Subcutaneous abdominal adipose tissue (tissue), 5 donors: ENCODE results near the gene DUOXA1.
A peak's percentile ranks its signal among the peaks of the same experiment; 100 is the strongest.
"Not testable (repeated sequence)": the region's sequence is repeated elsewhere in the genome, so short reads cannot be mapped to it uniquely, and the experiment has no call there.

ENCODE experiments used
- H3K27ac ChIP-seq: one replicate; pipeline ENCODE4 v1.7.0; 2013; ENCODE audit warnings: low read depth, mild to moderate bottlenecking, inconsistent platforms, low read length, moderate library complexity
- H3K27me3 ChIP-seq, 5 donors: one replicate each; pipeline ENCODE4 v1.7.0; 2013; ENCODE audit warnings: low read length in 5 of 5, inconsistent platforms in 1 of 5; ENCODE audit not compliant: control insufficient read depth in 5 of 5, insufficient read depth in 4 of 5
- H3K36me3 ChIP-seq, 5 donors: one replicate each; pipeline ENCODE4 v1.7.0; 2013; ENCODE audit warnings: low read length in 5 of 5; ENCODE audit not compliant: control insufficient read depth in 5 of 5, insufficient read depth in 5 of 5
- H3K4me1 ChIP-seq, 5 donors: one replicate each; pipeline ENCODE4 v1.7.0; 2013; ENCODE audit warnings: low read length in 5 of 5, mild to moderate bottlenecking in 3 of 5, moderate library complexity in 1 of 5; ENCODE audit not compliant: control insufficient read depth in 5 of 5, insufficient read depth in 5 of 5
- H3K4me3 ChIP-seq, 5 donors: one replicate each; pipeline ENCODE4 v1.7.0; 2013; ENCODE audit warnings: low read length in 5 of 5, low read depth in 1 of 5
- H3K9ac ChIP-seq, 5 donors: one replicate each; pipeline ENCODE4 v1.7.0; 2013; ENCODE audit warnings: low read length in 5 of 5, mild to moderate bottlenecking in 4 of 5, moderate library complexity in 3 of 5
- H3K9me3 ChIP-seq, 5 donors: one replicate each; pipeline ENCODE4 v1.7.0; 2013; ENCODE audit warnings: low read length in 5 of 5; ENCODE audit not compliant: control insufficient read depth in 5 of 5
- donor health status: healthy.
- donor health status: healthy.
- donor health status: healthy.
- donor health status: healthy.
- donor health status: healthy.

Gene DUOXA1

DNA sequence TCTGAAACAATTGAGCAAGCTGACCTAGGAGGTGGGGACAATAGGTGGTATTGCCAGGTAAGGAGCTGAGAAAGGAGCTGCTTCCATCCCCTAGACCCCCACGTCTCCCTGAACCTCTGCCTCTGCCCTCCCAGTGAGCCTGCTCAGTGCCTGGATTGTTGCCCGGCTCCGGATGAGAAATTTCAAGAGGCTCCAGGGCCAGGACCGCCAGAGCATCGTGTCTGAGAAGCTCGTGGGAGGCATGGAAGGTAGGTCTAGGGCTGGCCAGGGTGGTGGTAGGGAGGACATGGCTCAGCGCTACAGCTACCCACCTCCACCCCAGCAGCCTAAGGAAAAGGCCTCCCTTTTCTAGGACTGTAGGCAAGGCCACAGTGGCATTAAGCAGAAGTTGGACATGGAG, 13.4 kb upstream of the DUOXA1 start:
- Histone ChIP-seq H3K9me3 (no peaks in the 10 kb centered on the region), H3K27me3 (peaks cover 0 to 14% (median 2%) of the 10 kb centered on the region in 5 donors), H3K9ac (no peak overlapping the region), H3K4me1 (no peaks in the 10 kb centered on the region), H3K27ac (no peak overlapping the region), H3K36me3 (peaks cover 0 to 4% (median 0%) of the 10 kb centered on the region in 5 donors), H3K4me3 (no peak overlapping the region)

GRCh38 chr15:45141386-45141785, 11.7 kb upstream of the DUOXA1 start:
- Histone ChIP-seq H3K4me3 (no peak overlapping the region), H3K27ac (no peak overlapping the region), H3K4me1 (no peaks in the 10 kb centered on the region), H3K27me3 (peaks cover 0 to 23% (median 7%) of the 10 kb centered on the region in 5 donors), H3K36me3 (peaks cover 0 to 4% (median 0%) of the 10 kb centered on the region in 5 donors), H3K9ac (no peak overlapping the region), H3K9me3 (no peaks in the 10 kb centered on the region)

- H3K4me1 ChIP-seq: no peaks in the 10 kb centered on the region
- peaks cover 3 to 27% (median 12%) of the 10 kb centered on the region in 5 donors for H3K27me3 ChIP-seq
- no peaks in the 10 kb centered on the region for H3K9me3 ChIP-seq
- peaks cover 0 to 4% (median 0%) of the 10 kb centered on the region in 5 donors for H3K36me3 ChIP-seq
- H3K27ac ChIP-seq: no peak overlapping the region
- H3K9ac ChIP-seq: no peak overlapping the region
- H3K4me3 ChIP-seq: no peak overlapping the region
Measured at GRCh38 chr15:45140557-45141250, 11.0 kb upstream of the DUOXA1 start.

DNA sequence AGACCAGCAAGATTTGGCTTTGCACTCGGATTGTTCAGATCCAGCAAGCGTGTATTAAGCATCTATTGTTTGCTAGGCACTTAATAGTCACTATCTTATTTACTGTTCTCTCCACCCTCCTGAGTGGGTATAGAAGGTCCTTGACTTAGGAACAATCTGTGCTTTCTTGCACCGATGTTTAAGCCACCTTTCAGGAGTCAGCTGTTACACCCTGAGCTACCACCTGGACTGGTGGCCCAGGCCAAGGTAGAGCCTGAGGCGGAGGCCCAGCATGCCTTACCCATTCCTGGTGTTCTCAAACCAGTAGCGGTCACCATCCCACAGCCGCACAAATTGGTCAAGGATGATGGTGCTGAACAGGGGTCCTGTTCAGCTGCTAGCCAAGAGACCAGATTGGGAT, 10.1 kb upstream of the DUOXA1 start:
- H3K9ac ChIP-seq: no peak overlapping the region
- peaks cover 6 to 31% (median 16%) of the 10 kb centered on the region in 5 donors for H3K27me3 ChIP-seq
- H3K4me3 ChIP-seq: no peak overlapping the region
- no peak overlapping the region for H3K27ac ChIP-seq
- H3K36me3 ChIP-seq: peaks cover 0 to 4% (median 0%) of the 10 kb centered on the region in 5 donors
- H3K4me1 ChIP-seq: peaks cover 0 to 7% (median 5%) of the 10 kb centered on the region in 5 donors
- no peaks in the 10 kb centered on the region for H3K9me3 ChIP-seq

DNA sequence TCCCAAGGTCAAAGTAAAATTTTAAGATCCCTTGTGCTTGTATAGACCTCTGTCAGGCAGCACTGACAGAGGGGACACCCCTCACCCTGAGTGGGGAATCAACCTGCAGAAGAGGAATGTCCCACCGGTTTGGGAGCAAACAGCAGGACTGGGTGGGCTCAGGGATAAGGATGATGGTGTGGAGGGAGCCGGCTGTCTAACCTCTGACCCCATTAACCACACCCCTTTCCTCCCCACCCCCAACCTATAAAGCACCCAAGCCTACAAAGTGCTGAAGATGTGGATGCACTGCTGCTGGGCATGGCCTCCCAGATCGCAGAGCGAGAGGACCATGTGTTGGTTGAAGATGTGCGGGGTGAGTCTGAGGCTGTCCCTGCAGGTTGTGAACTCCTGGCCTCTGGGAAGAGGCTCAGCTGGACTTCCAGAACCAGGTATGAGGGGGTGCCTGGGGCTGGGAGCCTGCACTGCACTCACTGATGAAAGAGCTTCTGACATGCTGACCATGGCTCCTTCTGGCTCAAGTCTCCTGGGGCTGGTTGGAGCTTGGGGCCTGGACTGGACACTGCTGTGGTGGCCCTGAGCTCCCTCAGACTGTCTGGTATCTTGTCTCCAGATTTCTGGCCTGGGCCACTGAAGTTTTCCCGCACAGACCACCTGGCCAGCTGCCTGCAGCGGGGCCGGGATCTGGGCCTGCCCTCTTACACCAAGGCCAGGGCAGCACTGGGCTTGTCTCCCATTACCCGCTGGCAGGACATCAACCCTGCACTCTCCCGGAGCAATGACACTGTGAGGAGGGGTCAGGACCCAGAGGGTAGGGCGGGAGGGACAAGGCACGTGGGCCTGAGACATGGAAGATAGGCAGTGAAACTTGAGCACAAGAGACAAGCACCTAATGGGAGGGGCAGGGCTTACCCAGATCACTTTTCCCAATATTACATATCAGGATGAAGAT, 9.4 kb upstream of the DUOXA1 start:
- no peaks in the 10 kb centered on the region for H3K9me3 ChIP-seq
- peaks cover 0 to 4% (median 0%) of the 10 kb centered on the region in 5 donors for H3K36me3 ChIP-seq
- H3K4me1 ChIP-seq: peaks cover 0 to 8% (median 5%) of the 10 kb centered on the region in 5 donors
- H3K9ac ChIP-seq: no peak overlapping the region
- H3K27ac ChIP-seq: no peak overlapping the region
- no peak overlapping the region for H3K4me3 ChIP-seq
- peaks cover 8 to 38% (median 22%) of the 10 kb centered on the region in 5 donors for H3K27me3 ChIP-seq

GRCh38 chr15:45137703-45138102, 8.0 kb upstream of the DUOXA1 start:
- Histone ChIP-seq H3K9me3 (no peaks in the 10 kb centered on the region), H3K27ac (no peak overlapping the region), H3K36me3 (no peaks in the 10 kb centered on the region), H3K9ac (no peak overlapping the region), H3K4me1 (peaks cover 0 to 8% (median 5%) of the 10 kb centered on the region in 5 donors), H3K4me3 (no peak overlapping the region), H3K27me3 (peaks cover 15 to 48% (median 26%) of the 10 kb centered on the region in 5 donors)

- Histone ChIP-seq H3K4me3 (no peak overlapping the region), H3K9ac (no peak overlapping the region), H3K27me3 (peaks cover 15 to 44% (median 26%) of the 10 kb centered on the region in 5 donors), H3K36me3 (no peaks in the 10 kb centered on the region), H3K27ac (no peak overlapping the region), H3K4me1 (peaks cover 0 to 8% (median 5%) of the 10 kb centered on the region in 5 donors), H3K9me3 (no peaks in the 10 kb centered on the region)
Measured at GRCh38 chr15:45136378-45136764, 6.7 kb upstream of the DUOXA1 start.

GRCh38 chr15:45135705-45136377, 6.2 kb upstream of the DUOXA1 start:
- H3K36me3 ChIP-seq, H3K9ac ChIP-seq, H3K9me3 ChIP-seq, H3K27ac ChIP-seq, H3K4me1 ChIP-seq, H3K4me3 ChIP-seq: not testable (repeated sequence)
- peaks cover 15 to 45% (median 26%) of the 10 kb centered on the region in 5 donors for H3K27me3 ChIP-seq

- Histone ChIP-seq H3K4me1 (peaks cover 0 to 12% (median 10%) of the 10 kb centered on the region in 5 donors), H3K27me3 (peaks cover 15 to 54% (median 33%) of the 10 kb centered on the region in 5 donors), H3K9ac (no peak overlapping the region), H3K9me3 (no peaks in the 10 kb centered on the region), H3K36me3 (no peaks in the 10 kb centered on the region), H3K27ac (no peak overlapping the region), H3K4me3 (peak overlapping the region in 2 of 5 donors; percentile 12 to 18)
Measured at GRCh38 chr15:45134682-45135604, 5.3 kb upstream of the DUOXA1 start.
